ENCODE results near the gene ZBTB21. TPM values are rescaled to one million over a fixed set of nuclear protein-coding genes. Genes with fewer than 3 reads are reported as not detected.

Gene ZBTB21
- total and polyA plus RNA-seq, 9 of the 15 experiments (the other 6 are each of a cell fraction or from before 2014, with no cell fraction given): 2.2 to 15.2 (median 8.7) TPM

- no peaks in the 10 kb centered on the region for H3K36me3 ChIP-seq (ENCODE audit: control insufficient read depth, insufficient read depth, low read length)
- intact Hi-C loops (cut with micrococcal nuclease) (no loop called here), in situ Hi-C loops (cut with MboI) (no loop called here)
- H2AFZ ChIP-seq (ENCODE audit: low read depth, low read length): no peak overlapping the region
- H3K4me3 ChIP-seq: no peak overlapping the region
- DNase-seq (ENCODE audit: extremely low read depth in 1 of 4, low spot score in 3 of 4) (no peak), ATAC-seq (no peak; the same call in 2 of the 3 replicates), FAIRE-seq (no peak)
- WGBS (ENCODE audit: insufficient coverage, low coverage, missing lambda C conversion rate): 4% methylated on average over 17 of the region's 17 CpGs
- H4K20me1 ChIP-seq (replicated peaks; ENCODE audit: control insufficient read depth, insufficient read depth, low read length): peaks cover 15% of the 10 kb centered on the region
- POLR2A ChIA-PET: interaction anchor here (0.8 kb wide), 1 partner anchor 70 kb away, joined by 5 read pairs; no protein-coding TSS in a partner anchor
- H3K27me3 ChIP-seq (ENCODE audit: control insufficient read depth in 2 of 2, insufficient read depth in 2 of 2, low read length in 2 of 2): peaks cover 77 to 89% of the 10 kb centered on the region in 2 experiments
- H3K9ac ChIP-seq (ENCODE audit: insufficient read depth in 1 of 2, low read depth in 2 of 2, low read length in 2 of 2): 0 out of 4 replicates have a peak overlapping the region, but pooled peaks of 1 of the 2 experiments have one; percentile 24
- H3K79me2 ChIP-seq (ENCODE audit: control insufficient read depth, insufficient read depth, low read length): no peaks in the 10 kb centered on the region
- 0 out of 2 replicates have a peak, but pooled peaks cover 1% of the 10 kb centered on the region for H3K9me3 ChIP-seq (replicated peaks; ENCODE audit: control insufficient read depth, insufficient read depth, low read depth, low read length)
- no peak overlapping the region for H3K4me2 ChIP-seq (ENCODE audit: insufficient read depth, low read length)
- TF ChIP-seq TOE1 (IDR thresholded peaks at IDR 0.05; ENCODE audit: borderline replicate concordance): no peak
- no peak for TF ChIP-seq TOE1 (CRISPR knock-in tag; IDR thresholded peaks at IDR 0.05; ENCODE audit: borderline replicate concordance, low read depth)
- no peak for TF ChIP-seq TAL1 (IDR thresholded peaks at IDR 0.05)
- no peak for TF ChIP-seq SRSF1 (IDR thresholded peaks at IDR 0.05; ENCODE audit: low read depth, low read length)
- no peaks in the 10 kb centered on the region for H3K9me1 ChIP-seq (ENCODE audit: control insufficient read depth, insufficient read depth, low read length)
- peaks cover 0 to 5% of the 10 kb centered on the region in 2 experiments; a peak in 1 of 5 replicates for H3K4me1 ChIP-seq (replicated peaks in 1 of 2; ENCODE audit: control insufficient read depth in 2 of 2, insufficient read depth in 2 of 2, low read length in 2 of 2)
- no TSS peak for BruUV-seq (replicated peaks)
- H3K27ac ChIP-seq (ENCODE audit: extremely low read depth, low read depth, low read length): no peak overlapping the region
- CTCF ChIA-PET (ENCODE audit: low intra/inter-chr PET ratio): no interaction called here
Measured at GRCh38 chr21:42043961-42044360, 33.8 kb upstream of the ZBTB21 start.

DNA sequence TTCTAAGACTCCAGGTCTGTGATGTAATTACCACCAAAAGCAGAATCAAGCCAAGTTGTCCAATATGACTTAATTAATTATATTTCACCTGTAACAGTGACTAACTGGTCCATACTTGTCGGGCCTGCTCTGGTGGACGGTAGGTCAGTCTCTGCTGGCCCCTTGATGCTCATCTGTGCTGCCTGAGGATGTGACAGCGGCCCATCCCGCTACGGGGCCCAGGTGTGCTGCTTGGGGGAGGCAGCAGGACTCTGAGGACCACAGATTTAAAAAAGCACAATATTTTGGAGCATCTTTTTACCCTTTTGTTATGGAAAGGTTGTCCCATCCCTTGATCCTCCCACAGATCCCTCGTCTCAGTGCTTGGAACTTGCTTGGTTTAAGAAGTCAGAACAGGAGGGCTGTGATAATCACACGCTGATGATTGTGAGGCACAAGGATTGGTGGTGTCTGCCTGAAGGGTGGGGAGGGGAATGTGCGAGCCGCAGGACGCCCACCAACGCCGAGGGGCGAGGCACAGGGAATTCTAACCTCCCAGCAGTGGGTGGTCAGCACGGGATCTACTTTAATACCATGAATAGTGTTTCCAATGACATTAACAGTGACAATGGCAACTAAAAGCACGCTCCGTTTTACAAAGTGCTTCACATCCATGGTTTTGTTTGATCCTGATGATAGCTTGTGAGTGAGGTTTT lies 33.2 kb upstream of the ZBTB21 start:
- no peak for DNase-seq (ENCODE audit: extremely low read depth in 1 of 4, low spot score in 3 of 4)
- H3K27ac ChIP-seq (ENCODE audit: extremely low read depth, low read depth, low read length): no peak overlapping the region
- no peak overlapping the region for H3K4me3 ChIP-seq
- no peaks in the 10 kb centered on the region for H3K36me3 ChIP-seq (ENCODE audit: control insufficient read depth, insufficient read depth, low read length)
- BruUV-seq (replicated peaks): no TSS peak
- H4K20me1 ChIP-seq (replicated peaks; ENCODE audit: control insufficient read depth, insufficient read depth, low read length): peaks cover 15% of the 10 kb centered on the region
- no peak for TF ChIP-seq ZFP36 (IDR thresholded peaks at IDR 0.05; ENCODE audit: low read depth, low read length, partially characterized antibody)
- no peak for TF ChIP-seq AFF4 (CRISPR knock-in tag; IDR thresholded peaks at IDR 0.05)
- no peaks in the 10 kb centered on the region for H3K79me2 ChIP-seq (ENCODE audit: control insufficient read depth, insufficient read depth, low read length)
- intact Hi-C loops (cut with micrococcal nuclease): no loop called here
- no peak overlapping the region for H2AFZ ChIP-seq (ENCODE audit: low read depth, low read length)
- FAIRE-seq: no peak
- 0 out of 2 replicates have a peak, but pooled peaks cover 5% of the 10 kb centered on the region for H3K9me3 ChIP-seq (replicated peaks; ENCODE audit: control insufficient read depth, insufficient read depth, low read depth, low read length)
- H3K9ac ChIP-seq (ENCODE audit: insufficient read depth in 1 of 2, low read depth in 2 of 2, low read length in 2 of 2): no peak overlapping the region
- H3K27me3 ChIP-seq (ENCODE audit: control insufficient read depth in 2 of 2, insufficient read depth in 2 of 2, low read length in 2 of 2): peaks cover 74 to 90% of the 10 kb centered on the region in 2 experiments
- peaks cover 0 to 5% of the 10 kb centered on the region in 2 experiments; a peak in 1 of 5 replicates for H3K4me1 ChIP-seq (replicated peaks in 1 of 2; ENCODE audit: control insufficient read depth in 2 of 2, insufficient read depth in 2 of 2, low read length in 2 of 2)
- no peak overlapping the region for H3K4me2 ChIP-seq (ENCODE audit: insufficient read depth, low read length)
- ChIA-PET POLR2A (interaction anchor here (0.8 kb wide), 1 partner anchor 71 kb away, joined by 5 read pairs; no protein-coding TSS in a partner anchor), CTCF (ENCODE audit: low intra/inter-chr PET ratio) (no interaction called here)
- in situ Hi-C loops (cut with MboI): no loop called here
- ATAC-seq: no peak
- H3K9me1 ChIP-seq (ENCODE audit: control insufficient read depth, insufficient read depth, low read length): no peaks in the 10 kb centered on the region
- WGBS (ENCODE audit: insufficient coverage, low coverage, missing lambda C conversion rate): under 1% methylated on average over 16 of the region's 16 CpGs

Measured in K562 (cell line).